A673 (cell line): ENCODE measurements around the gene CNPY1. TPM values are rescaled to one million over a fixed set of nuclear protein-coding genes. Genes with fewer than 3 reads are reported as not detected.
"Not testable (repeated sequence)": the region's sequence is repeated elsewhere in the genome, so short reads cannot be mapped to it uniquely, and the experiment has no call there.

Experiments used
- BruUV-seq: library from RNA; stranded (reverse); fragments of 400-500 nt; replicated peaks from 2 replicates; lab custom pipeline; 2021; lab: Mats Ljungman, UMichigan
- CTCF ChIA-PET: fragments of 300-600 bp; sonication (Branson Sonifier 250); formaldehyde crosslinking; loops from one replicate; lab custom pipeline; 2022; ENCODE audit warnings: antibody characterized with exemption; lab: Charles Lee
- POLR2A ChIA-PET: fragments of 300-600 bp; sonication (Branson Sonifier 250); formaldehyde crosslinking; loops from one replicate; lab custom pipeline; 2022; ENCODE audit warnings: antibody characterized with exemption; ENCODE audit not compliant: low non-redundant PET; lab: Charles Lee
- DNase-seq: peaks from one replicate; pipeline ENCODE4 v3.0.0-alpha.2; 2015; ENCODE audit warnings: low spot score
- H3K27ac ChIP-seq: fragments of 200-600 bp; sonication (generic); 2 replicates; pipeline ENCODE4 v1.5.1; 2016; ENCODE audit warnings: mixed run types, low read depth, mild to moderate bottlenecking, mixed read lengths, antibody characterized with exemption, low read length; ENCODE audit not compliant: poor library complexity, severe bottlenecking
- H3K27me3 ChIP-seq: fragments of 200-600 bp; sonication (generic); replicated peaks from 2 replicates; pipeline ENCODE4 v1.6.1; 2017; ENCODE audit warnings: mixed run types, low read depth, mild to moderate bottlenecking, mixed read lengths, antibody characterized with exemption, low read length; ENCODE audit not compliant: insufficient read depth, poor library complexity
- H3K36me3 ChIP-seq: fragments of 200-600 bp; sonication (generic); 2 replicates; pipeline ENCODE4 v1.6.1; 2016; ENCODE audit warnings: mixed run types, mild to moderate bottlenecking, mixed read lengths, antibody characterized with exemption, low read length; ENCODE audit not compliant: insufficient read depth, poor library complexity, severe bottlenecking
- H3K4me1 ChIP-seq: fragments of 200-600 bp; sonication (generic); 2 replicates; pipeline ENCODE4 v1.6.1; 2017; ENCODE audit warnings: mixed run types, mild to moderate bottlenecking, mixed read lengths, antibody characterized with exemption, low read length; ENCODE audit not compliant: insufficient read depth, poor library complexity, severe bottlenecking
- H3K4me3 ChIP-seq: fragments of 200-600 bp; sonication (generic); 2 replicates; pipeline ENCODE4 v1.5.1; 2016; ENCODE audit warnings: low read depth, mixed run types, mild to moderate bottlenecking, mixed read lengths, low read length; ENCODE audit not compliant: poor library complexity, severe bottlenecking
- H3K9me3 ChIP-seq: fragments of 200-600 bp; sonication (generic); 2 replicates; pipeline ENCODE4 v1.6.1; 2016; ENCODE audit warnings: mixed run types, low read depth, mild to moderate bottlenecking, mixed read lengths, antibody characterized with exemption, low read length; ENCODE audit not compliant: poor library complexity, severe bottlenecking
- EZH2 ChIP-seq: fragments of 200-600 bp; sonication (generic); IDR thresholded peaks from 2 replicates; pipeline ENCODE4 v1.6.1; 2017; ENCODE audit warnings: borderline replicate concordance, low read depth, mild to moderate bottlenecking, mixed read lengths, antibody characterized with exemption, low read length; ENCODE audit not compliant: poor library complexity, severe bottlenecking
- intact Hi-C: fragments of 100-400 bp; cut with micrococcal nuclease; formaldehyde crosslinking; loops from one replicate; pipeline ENCODE4 v1.10.0; 2022; ENCODE audit not compliant: unreplicated experiment
- total RNA-seq: library from RNA; stranded (reverse); gene quantifications from 2 replicates; pipeline ENCODE4 v1.2.3, GENCODE V29; 2021
- TF ChIP-seq, protein P1 (sequence below): fragments of 300-800, 200-600 bp; sonication (generic); conservative IDR thresholded peaks from 2 replicates; pipeline ENCODE4 v1.5.1; 2017; ENCODE audit warnings: low read depth, mild to moderate bottlenecking, antibody characterized with exemption, low read length, moderate library complexity, mixed read lengths

The CNPY1 gene
- total RNA-seq, 1 experiment from 2014 or later = not detected

DNA sequence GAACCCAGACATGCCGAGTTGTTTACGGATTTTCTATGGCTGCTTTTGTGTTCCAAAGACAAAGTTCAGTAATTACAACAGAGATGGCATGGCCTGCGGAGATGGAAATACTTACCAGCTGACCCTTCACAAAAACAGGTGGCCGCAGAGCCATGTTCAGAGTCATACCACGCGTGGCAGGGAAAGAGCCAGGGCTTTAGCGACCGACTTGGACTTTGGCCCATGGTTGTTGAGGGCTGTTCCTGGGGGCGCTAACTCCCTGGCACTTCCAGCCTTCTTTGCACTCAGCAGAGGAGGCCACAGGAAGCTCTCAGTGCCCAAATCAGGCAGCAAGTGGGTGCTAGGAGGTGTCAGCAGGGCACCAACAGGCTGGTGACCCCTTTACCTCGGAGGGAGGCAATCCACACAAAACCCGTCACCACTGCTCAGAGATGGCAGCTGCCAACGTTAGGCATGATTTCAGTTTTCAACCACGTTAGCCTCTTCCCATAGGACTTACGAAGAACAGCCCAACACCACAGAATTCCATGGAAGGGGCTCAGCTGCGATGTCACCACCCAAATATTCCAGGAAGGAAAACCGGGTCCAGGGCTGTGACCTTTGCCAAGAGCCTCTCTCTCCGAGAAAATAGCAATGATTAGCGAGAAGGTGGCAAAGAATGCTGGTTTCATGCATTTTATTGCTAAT, 21.4 kb upstream of the CNPY1 start:
- Histone ChIP-seq H3K4me3 (no peak overlapping the region), H3K36me3 (no peaks in the 10 kb centered on the region), H3K4me1 (no peaks in the 10 kb centered on the region), H3K27me3 (peaks cover 13% of the 10 kb centered on the region), H3K9me3 (no peaks in the 10 kb centered on the region), H3K27ac (no peak overlapping the region)
- POLR2A ChIA-PET = no interaction called here
- intact Hi-C loops = no loop called here
- no peak for DNase-seq
- BruUV-seq = no TSS peak
- TF ChIP-seq EZH2 = no peak
- TF ChIP-seq, protein P1, sequence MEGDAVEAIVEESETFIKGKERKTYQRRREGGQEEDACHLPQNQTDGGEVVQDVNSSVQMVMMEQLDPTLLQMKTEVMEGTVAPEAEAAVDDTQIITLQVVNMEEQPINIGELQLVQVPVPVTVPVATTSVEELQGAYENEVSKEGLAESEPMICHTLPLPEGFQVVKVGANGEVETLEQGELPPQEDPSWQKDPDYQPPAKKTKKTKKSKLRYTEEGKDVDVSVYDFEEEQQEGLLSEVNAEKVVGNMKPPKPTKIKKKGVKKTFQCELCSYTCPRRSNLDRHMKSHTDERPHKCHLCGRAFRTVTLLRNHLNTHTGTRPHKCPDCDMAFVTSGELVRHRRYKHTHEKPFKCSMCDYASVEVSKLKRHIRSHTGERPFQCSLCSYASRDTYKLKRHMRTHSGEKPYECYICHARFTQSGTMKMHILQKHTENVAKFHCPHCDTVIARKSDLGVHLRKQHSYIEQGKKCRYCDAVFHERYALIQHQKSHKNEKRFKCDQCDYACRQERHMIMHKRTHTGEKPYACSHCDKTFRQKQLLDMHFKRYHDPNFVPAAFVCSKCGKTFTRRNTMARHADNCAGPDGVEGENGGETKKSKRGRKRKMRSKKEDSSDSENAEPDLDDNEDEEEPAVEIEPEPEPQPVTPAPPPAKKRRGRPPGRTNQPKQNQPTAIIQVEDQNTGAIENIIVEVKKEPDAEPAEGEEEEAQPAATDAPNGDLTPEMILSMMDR = no peak
- CTCF ChIA-PET = no interaction called here

DNA sequence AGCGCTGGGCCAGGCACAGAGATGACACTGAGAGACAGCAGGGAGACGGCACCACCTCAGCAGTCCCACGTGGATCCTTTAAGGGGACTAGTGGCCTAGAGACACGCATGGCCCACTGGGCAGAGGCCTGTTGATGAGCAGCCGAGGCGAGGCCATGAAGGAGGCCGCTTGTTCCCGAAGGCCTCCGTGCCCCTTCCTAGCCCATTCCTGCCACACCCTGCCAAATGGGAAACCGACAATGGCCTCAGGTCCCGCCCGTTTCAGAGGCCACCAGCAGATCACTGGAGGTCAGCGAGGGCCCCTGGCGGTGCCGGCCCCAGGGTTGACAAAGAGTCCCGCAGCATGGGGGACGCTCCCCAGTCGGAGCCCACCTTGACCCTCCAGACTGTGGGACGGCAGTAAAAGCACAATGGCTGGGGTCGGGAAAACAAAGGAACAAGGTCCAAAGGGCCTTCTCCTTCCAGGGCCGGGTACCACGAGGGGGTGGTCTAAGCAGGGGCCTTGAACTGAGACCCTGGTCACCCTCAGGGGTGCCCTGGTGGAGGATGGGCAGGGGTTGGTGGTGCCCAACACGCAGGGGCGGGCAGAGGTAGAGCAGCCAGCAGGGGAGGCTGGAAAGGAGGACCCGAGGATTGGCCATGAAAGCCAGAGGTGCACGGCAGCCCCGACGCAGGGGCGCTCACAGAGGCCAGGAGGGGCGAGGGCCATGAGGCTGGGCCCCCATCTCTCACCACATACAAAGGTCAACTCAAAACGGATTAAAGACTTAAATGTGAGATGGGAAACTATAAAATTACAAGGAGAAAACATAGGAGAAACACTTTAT, 19.9 kb upstream of the CNPY1 start:
- no peaks in the 10 kb centered on the region for H3K4me1 ChIP-seq
- TF ChIP-seq EZH2 = no peak
- TF ChIP-seq, protein P1 = no peak
- ChIA-PET CTCF (no interaction called here), POLR2A (no interaction called here)
- H3K27me3 ChIP-seq = peaks cover 3% of the 10 kb centered on the region
- no peak for DNase-seq
- no peaks in the 10 kb centered on the region for H3K9me3 ChIP-seq
- no peak overlapping the region for H3K27ac ChIP-seq
- H3K36me3 ChIP-seq = no peaks in the 10 kb centered on the region
- no peak overlapping the region for H3K4me3 ChIP-seq
- BruUV-seq = no TSS peak
- intact Hi-C loops = no loop called here

DNA sequence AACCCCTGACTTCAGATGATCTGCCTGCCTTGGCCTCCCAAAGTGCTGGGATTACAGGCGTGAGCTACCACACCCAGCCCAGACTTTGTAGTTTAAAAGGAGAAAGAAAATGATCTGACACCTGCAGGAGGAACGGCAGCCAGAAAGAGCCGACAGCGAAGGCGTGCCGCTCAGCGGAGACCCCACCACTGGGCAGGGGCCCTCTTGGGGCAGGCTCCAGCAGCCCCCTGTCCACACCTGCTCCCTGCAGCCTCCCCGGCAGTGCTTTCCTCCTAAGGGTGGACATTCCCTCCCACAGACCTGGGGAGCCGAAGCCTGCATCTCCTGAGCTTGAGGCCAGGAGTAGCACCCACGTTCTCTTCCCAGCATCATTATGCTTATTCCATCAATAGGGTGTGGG, 19.2 kb upstream of the CNPY1 start:
- Histone ChIP-seq H3K27me3 (peaks cover 3% of the 10 kb centered on the region), H3K27ac (no peak overlapping the region), H3K4me1 (no peaks in the 10 kb centered on the region), H3K4me3 (no peak overlapping the region), H3K36me3 (no peaks in the 10 kb centered on the region), H3K9me3 (no peaks in the 10 kb centered on the region)
- no TSS peak for BruUV-seq
- ChIA-PET POLR2A (no interaction called here), CTCF (no interaction called here)
- intact Hi-C loops = no loop called here
- TF ChIP-seq, protein P1 = no peak
- TF ChIP-seq EZH2 = no peak
- DNase-seq = no peak

DNA sequence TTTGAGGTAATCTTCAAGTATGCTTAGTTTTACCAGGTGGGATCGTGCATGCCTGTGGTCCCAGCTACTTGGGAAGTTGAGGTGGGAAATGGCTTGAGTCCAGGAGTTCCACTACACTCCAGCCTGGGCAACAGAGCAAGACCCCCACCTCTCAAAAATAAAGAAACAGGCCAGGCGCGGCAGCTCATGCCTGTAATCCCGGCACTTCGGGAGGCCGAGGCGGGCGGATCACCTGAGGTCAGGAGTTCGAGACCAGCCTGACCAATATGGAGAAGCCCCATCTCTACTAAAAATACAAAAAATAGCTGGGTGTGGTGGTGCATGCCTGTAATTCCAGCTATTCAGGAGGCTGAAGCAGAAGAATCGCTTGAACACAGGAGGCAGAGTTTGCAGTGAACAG, 16.6 kb upstream of the CNPY1 start:
- H3K36me3 ChIP-seq, intact Hi-C loops, CTCF ChIA-PET, POLR2A ChIA-PET, H3K4me3 ChIP-seq, DNase-seq, H3K9me3 ChIP-seq, BruUV-seq, H3K27me3 ChIP-seq, H3K4me1 ChIP-seq, H3K27ac ChIP-seq: not testable (repeated sequence)
